ENCODE data around the gene SYNE1. TPM values are rescaled to one million over a fixed set of nuclear protein-coding genes. Genes with fewer than 3 reads are reported as not detected.

The SYNE1 gene
- total RNA-seq, 2 experiments from 2014 or later = 74.6 to 140 TPM

- intact Hi-C loops (cut with micrococcal nuclease; ENCODE audit: unreplicated experiment) = loop anchor here (10.0 kb wide), 1 partner anchor 443 kb away; no protein-coding TSS in a partner anchor
- no peaks in the 10 kb centered on the region for H4K20me1 ChIP-seq (ENCODE audit: insufficient read depth, low read length)
- peaks cover 33% of the 10 kb centered on the region for H3K36me3 ChIP-seq (ENCODE audit: insufficient read depth, low read length)
- ChIA-PET CTCF (ENCODE audit: unreplicated experiment) (no interaction called here), POLR2A (no interaction called here)
- H3K4me2 ChIP-seq (ENCODE audit: low read length) = no peak overlapping the region
- no peak for TF ChIP-seq CTCF (conservative IDR thresholded peaks at IDR 0.05; ENCODE audit: low read length)
- no peak for TF ChIP-seq EZH2phosphoT487 (IDR thresholded peaks at IDR 0.05; ENCODE audit: borderline replicate concordance, low read depth, low read length)
- DNase-seq (ENCODE audit: low spot score) = no peak
- H3K79me2 ChIP-seq (ENCODE audit: insufficient read depth, low read depth, low read length) = no peaks in the 10 kb centered on the region
- H2AFZ ChIP-seq (ENCODE audit: low read length) = no peak overlapping the region
- no peaks in the 10 kb centered on the region for H3K4me1 ChIP-seq (ENCODE audit: insufficient read depth, low read length, poor library complexity, severe bottlenecking)
- no peak overlapping the region for H3K27ac ChIP-seq (ENCODE audit: low read depth, low read length, poor library complexity, severe bottlenecking)
- no peaks in the 10 kb centered on the region for H3K9me3 ChIP-seq (ENCODE audit: low read length)
- no TSS peak for BruUV-seq (replicated peaks)
- no peak overlapping the region for H3K4me3 ChIP-seq (ENCODE audit: low read depth, low read length, poor library complexity, severe bottlenecking)
- no peaks in the 10 kb centered on the region for H3K9me2 ChIP-seq (ENCODE audit: insufficient read depth, low read length)
These were observed 518.9 kb downstream of the SYNE1 start for GRCh38 chr6:152118224-152118623.

- peaks cover 25% of the 10 kb centered on the region for H3K36me3 ChIP-seq (ENCODE audit: insufficient read depth, low read length)
- POLR2A ChIA-PET = interaction anchor here (0.6 kb wide), 1 partner anchor 1006 kb away, joined by 6 read pairs; no protein-coding TSS in a partner anchor
- intact Hi-C loops (cut with micrococcal nuclease; ENCODE audit: unreplicated experiment) = loop anchor here (10.0 kb wide), 1 partner anchor 443 kb away; no protein-coding TSS in a partner anchor
- H3K4me3 ChIP-seq (ENCODE audit: low read depth, low read length, poor library complexity, severe bottlenecking) = no peak overlapping the region
- TF ChIP-seq CTCF (conservative IDR thresholded peaks at IDR 0.05; ENCODE audit: low read length) (no peak), EZH2phosphoT487 (IDR thresholded peaks at IDR 0.05; ENCODE audit: borderline replicate concordance, low read depth, low read length) (no peak)
- BruUV-seq (replicated peaks) = no TSS peak
- H3K79me2 ChIP-seq (ENCODE audit: insufficient read depth, low read depth, low read length) = no peaks in the 10 kb centered on the region
- no peaks in the 10 kb centered on the region for H3K4me1 ChIP-seq (ENCODE audit: insufficient read depth, low read length, poor library complexity, severe bottlenecking)
- no peaks in the 10 kb centered on the region for H3K9me2 ChIP-seq (ENCODE audit: insufficient read depth, low read length)
- H3K4me2 ChIP-seq (ENCODE audit: low read length) = no peak overlapping the region
- no peak for DNase-seq (ENCODE audit: low spot score)
- H2AFZ ChIP-seq (ENCODE audit: low read length) = no peak overlapping the region
- no peaks in the 10 kb centered on the region for H3K9me3 ChIP-seq (ENCODE audit: low read length)
- CTCF ChIA-PET (ENCODE audit: unreplicated experiment) = no interaction called here
- no peak overlapping the region for H3K27ac ChIP-seq (ENCODE audit: low read depth, low read length, poor library complexity, severe bottlenecking)
- H4K20me1 ChIP-seq (ENCODE audit: insufficient read depth, low read length) = no peaks in the 10 kb centered on the region
These were observed 519.7 kb downstream of the SYNE1 start for GRCh38 chr6:152117156-152118133.

Measured in OCI-LY7 (cell line).